A549 (cell line): ENCODE measurements around the gene GYS2. TPM values are rescaled to one million over a fixed set of nuclear protein-coding genes. Genes with fewer than 3 reads are reported as not detected.
A peak's percentile ranks its signal among the peaks of the same experiment; 100 is the strongest.

Experiments used
- ATAC-seq, 2 experiments: fragments of 200-7000 bp in 1 of 2; fragments of >200 bp in 1 of 2; cut with Nextera tagmentation in 1 of 2; cut with Tn5 transposase in 1 of 2; 3 replicates each; pipeline versions ENCODE4 v1.8.0 to v1.9.1; 2018 to 2020; ENCODE audit warnings: mild to moderate bottlenecking in 1 of 2, moderate library complexity in 1 of 2
- CTCF ChIA-PET: fragments of 300-600 bp; sonication (Branson Sonifier 250); formaldehyde crosslinking; extraction: SDS; loops from one replicate; lab custom pipeline; 2021; ENCODE audit warnings: antibody characterized with exemption, inconsistent platforms; lab: Yijun Ruan, JAX
- POLR2A ChIA-PET: fragments of 350-600 bp; formaldehyde crosslinking; extraction: SDS; loops from one replicate; lab custom pipeline; 2021; ENCODE audit warnings: antibody characterized with exemption, inconsistent platforms; lab: Yijun Ruan, JAX
- DNase-seq, 2 experiments: peaks; one replicate each; pipeline versions ENCODE4 v3.0.0 to v3.0.0-alpha.2; 2011 to 2016; ENCODE audit warnings: low read depth in 1 of 2, low spot score in 1 of 2
- FAIRE-seq: peaks from 2 replicates; lab custom pipeline; 2011; peaks lifted over from hg19 to GRCh38; lab: Jason Lieb, UNC
- H3K27ac ChIP-seq, 2 experiments: fragments of >200 bp; sonication (Bioruptor Twin); formaldehyde crosslinking; 3 replicates each; pipeline ENCODE4 v1.5.1; 2016 to 2017
- H3K4me1 ChIP-seq: fragments of >200 bp; sonication (Bioruptor Twin); formaldehyde crosslinking; 3 replicates; pipeline ENCODE4 v1.6.1; 2016
- H3K4me2 ChIP-seq: fragments of >200 bp; sonication (Bioruptor Twin); formaldehyde crosslinking; 3 replicates; pipeline ENCODE4 v1.6.1; 2016
- H3K4me3 ChIP-seq: fragments of >200 bp; sonication (Bioruptor Twin); formaldehyde crosslinking; 3 replicates; pipeline ENCODE4 v1.5.1; 2016
- H3K9me3 ChIP-seq: fragments of >200 bp; sonication (Bioruptor Twin); formaldehyde crosslinking; 3 replicates; pipeline ENCODE4 v1.6.1; 2016
- E2F6 ChIP-seq: IDR thresholded peaks from 2 replicates; pipeline ENCODE4 v1.6.1; 2012; ENCODE audit warnings: low read depth, borderline replicate concordance
- EHF ChIP-seq: fragments of 250-450 bp; sonication (Bioruptor Pico); IDR thresholded peaks from 2 replicates; pipeline ENCODE4 v1.5.0; 2020; ENCODE audit warnings: mild to moderate bottlenecking
- FOSL2 ChIP-seq, 2 experiments: fragments of 450-650 bp in 1 of 2; fragments of >200 bp in 1 of 2; sonication (Bioruptor Twin) in 1 of 2; formaldehyde crosslinking; IDR thresholded peaks; 2 replicates each; pipeline versions ENCODE4 v1.5.0 to v1.6.1; 2016 to 2020; ENCODE audit warnings: mild to moderate bottlenecking in 1 of 2, moderate library complexity in 1 of 2
- HOXA7 ChIP-seq: fragments of 250-450 bp; sonication (Bioruptor Pico); IDR thresholded peaks from 2 replicates; pipeline ENCODE4 v1.5.0; 2020; ENCODE audit warnings: mild to moderate bottlenecking, moderate library complexity
- HOXB5 ChIP-seq: fragments of 250-450 bp; sonication (Bioruptor Pico); IDR thresholded peaks from 2 replicates; pipeline ENCODE4 v1.5.0; 2020; ENCODE audit warnings: mild to moderate bottlenecking, moderate library complexity
- JUN ChIP-seq, 2 experiments: fragments of >200 bp; sonication (Bioruptor Twin); formaldehyde crosslinking; IDR thresholded peaks; 2 replicates in 1 of 2; 3 replicates in 1 of 2; pipeline ENCODE4 v1.6.1; 2016 to 2017
- JUNB ChIP-seq: fragments of >200 bp; sonication (Bioruptor Twin); formaldehyde crosslinking; IDR thresholded peaks from 2 replicates; pipeline ENCODE4 v1.6.1; 2016
- KDM1A ChIP-seq: fragments of 200-600 bp; sonication (generic); IDR thresholded peaks from 2 replicates; pipeline ENCODE4 v1.6.1; 2016; ENCODE audit warnings: low read depth, mild to moderate bottlenecking
- MAZ ChIP-seq: fragments of 150-350 bp; IDR thresholded peaks from 2 replicates; pipeline ENCODE4 v1.6.1; 2014; ENCODE audit warnings: antibody characterized with exemption, low read depth, low read length, borderline replicate concordance
- NR3C1 ChIP-seq: fragments of >200 bp; sonication (Bioruptor Twin); formaldehyde crosslinking; IDR thresholded peaks from 3 replicates; pipeline ENCODE4 v1.6.1; 2017
- RARB ChIP-seq: fragments of 250-450 bp; sonication (Bioruptor Pico); IDR thresholded peaks from 2 replicates; pipeline ENCODE4 v1.8.0; 2021; ENCODE audit warnings: mild to moderate bottlenecking, moderate library complexity
- RFX5 ChIP-seq: fragments of 450-650 bp; IDR thresholded peaks from 2 replicates; pipeline ENCODE4 v1.7.1; 2014; ENCODE audit warnings: antibody characterized with exemption, mild to moderate bottlenecking, moderate library complexity
- TFCP2L1 ChIP-seq: fragments of 250-450 bp; sonication (Bioruptor Pico); IDR thresholded peaks from 2 replicates; pipeline ENCODE4 v1.5.0; 2021; ENCODE audit warnings: mild to moderate bottlenecking
- TP53 ChIP-seq: fragments of 250-450 bp; sonication (Bioruptor Pico); IDR thresholded peaks from 2 replicates; pipeline ENCODE4 v1.5.0; 2021; ENCODE audit warnings: mild to moderate bottlenecking, moderate library complexity
- USF2 ChIP-seq: fragments of 450-650 bp; IDR thresholded peaks from 2 replicates; pipeline ENCODE4 v1.6.1; 2014; ENCODE audit warnings: antibody characterized with exemption
- ZNF302 ChIP-seq: fragments of 250-450 bp; sonication (Bioruptor Pico); IDR thresholded peaks from 2 replicates; pipeline ENCODE4 v1.9.0; 2021; ENCODE audit warnings: inconsistent platforms, mild to moderate bottlenecking, moderate library complexity
- ZSCAN20 ChIP-seq: fragments of 250-450 bp; sonication (Bioruptor Pico); IDR thresholded peaks from 2 replicates; pipeline ENCODE4 v1.8.0; 2022; ENCODE audit warnings: mild to moderate bottlenecking, moderate library complexity
- WGBS: methylation state at CpG from one replicate; pipeline ENCODE4 v1.1.6; 2017; ENCODE audit errors: missing lambda C conversion rate; 5-methylcytosine and 5-hydroxymethylcytosine counted together
- polyA plus RNA-seq, 4 experiments: library from polyadenylated mRNA; depleted of rRNA in 3 of 4; stranded (reverse); fragments of >200 nt; fragmentation: RNase III in 1 of 4; extraction: RNeasy Plus Mini Kit Qiagen cat#74134 plus additional on column Dnase treatment in 1 of 4; gene quantifications; 2 replicates in 3 of 4; 3 replicates in 1 of 4; pipeline ENCODE4 v1.2.3, GENCODE V29; 2011 to 2017
- TF ChIP-seq, protein P1 (sequence below): fragments of 250-450 bp; sonication (Bioruptor Pico); IDR thresholded peaks from 2 replicates; pipeline ENCODE4 v1.5.0; 2021; ENCODE audit warnings: mild to moderate bottlenecking, moderate library complexity, borderline replicate concordance

The GYS2 gene
- polyA plus RNA-seq, 2 of the 4 experiments (the other 2 are of a cell fraction) = 0.19 TPM; not detected in 1

DNA sequence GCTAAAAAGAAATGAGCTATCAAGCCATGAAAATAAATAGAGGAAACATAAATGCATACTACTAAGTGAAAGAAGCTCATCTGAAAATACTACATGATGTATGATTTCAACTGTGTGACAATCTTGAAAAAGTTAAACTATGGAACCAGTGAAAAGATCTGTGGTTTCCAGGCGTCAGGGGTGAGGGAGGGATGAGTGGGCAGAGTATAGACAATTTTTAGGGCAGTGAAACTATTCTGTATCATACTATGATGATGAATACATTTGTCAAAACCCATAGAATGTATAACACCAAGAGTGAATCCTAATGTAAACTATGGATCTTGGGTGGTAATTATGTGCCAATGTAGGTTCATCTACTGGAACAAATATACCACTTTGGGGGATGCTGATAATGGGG, 57.2 kb downstream of the GYS2 start:
- FAIRE-seq = peak; percentile 46
- 57% methylated on average over 1 of the region's 1 CpG for WGBS
- POLR2A ChIA-PET = no interaction called here

DNA sequence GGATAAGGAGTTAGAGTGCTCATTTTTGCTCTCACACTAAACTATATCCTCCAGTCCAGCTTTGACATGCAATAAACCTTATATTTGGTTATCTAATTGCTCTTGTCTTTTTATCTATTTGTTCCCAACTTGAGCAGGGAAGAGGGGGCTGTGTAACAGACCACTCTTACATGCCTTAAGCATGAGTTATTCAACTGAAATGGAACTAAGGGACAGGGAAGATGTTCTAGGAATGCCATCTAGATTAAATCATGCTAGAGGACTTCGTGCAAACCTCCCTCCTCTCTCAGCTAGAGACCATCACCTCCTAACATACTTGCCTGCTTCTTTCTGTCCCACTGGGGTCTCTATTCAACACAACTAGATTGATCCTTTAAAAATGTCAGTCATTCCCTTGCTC, 57.9 kb downstream of the GYS2 start:
- Histone ChIP-seq H3K4me1 (peaks cover 7% of the 10 kb centered on the region; the same call in 2 of the 3 replicates), H3K27ac (no peak overlapping the region), H3K4me2 (no peak overlapping the region), H3K9me3 (no peaks in the 10 kb centered on the region), H3K4me3 (no peak overlapping the region)
- TF ChIP-seq TP53 = no peak
- no peak for TF ChIP-seq JUN (IDR thresholded peaks at IDR 0.05)
- TF ChIP-seq KDM1A = no peak
- no peak for TF ChIP-seq USF2
- no peak for TF ChIP-seq ZNF302 (CRISPR knock-in tag)
- no peak for FAIRE-seq
- WGBS = 0% methylated on average over 1 of the region's 1 CpG
- ChIA-PET POLR2A (no interaction called here), CTCF (no interaction called here)
- DNase-seq = no peak
- no peak for ATAC-seq

More for the DNA sequence above, 57.2 kb downstream of the GYS2 start:
- Histone ChIP-seq H3K4me1 (peaks cover 7% of the 10 kb centered on the region; the same call in 2 of the 3 replicates), H3K4me2 (no peak overlapping the region), H3K27ac (no peak overlapping the region), H3K4me3 (no peak overlapping the region), H3K9me3 (no peaks in the 10 kb centered on the region)
- CTCF ChIA-PET = no interaction called here
- TF ChIP-seq NR3C1 (no peak), RFX5 (no peak), ZNF302 (CRISPR knock-in tag) (no peak)
- DNase-seq (no peak), ATAC-seq (no peak)

DNA sequence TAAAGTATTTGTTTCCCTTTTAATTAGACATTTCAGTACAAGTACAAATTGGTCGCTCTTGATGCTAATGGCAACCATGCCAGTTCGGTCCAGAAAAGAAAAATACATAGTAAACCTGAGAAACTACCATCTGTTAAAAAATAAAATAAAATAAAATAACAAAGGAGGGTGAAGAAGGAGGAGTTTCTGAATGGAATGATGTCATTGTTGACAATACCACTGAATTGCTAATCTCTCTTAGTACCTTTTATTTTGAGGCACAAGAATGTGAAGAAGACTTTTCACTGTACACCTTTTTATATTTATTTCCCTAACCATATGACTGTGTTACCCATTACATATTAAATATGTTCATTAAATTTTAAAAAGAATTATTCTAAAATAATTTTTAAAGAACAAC, 59.1 kb downstream of the GYS2 start:
- DNase-seq = no peak
- no peak overlapping the region for H3K27ac ChIP-seq
- ChIA-PET CTCF (no interaction called here), POLR2A (no interaction called here)
- peaks cover 7% of the 10 kb centered on the region; the same call in 2 of the 3 replicates for H3K4me1 ChIP-seq
- ATAC-seq = no peak
- TF ChIP-seq MAZ = no peak
- no peak for TF ChIP-seq TFCP2L1 (CRISPR knock-in tag)
- no peak for TF ChIP-seq TP53
- no peak for TF ChIP-seq E2F6
- no peak for TF ChIP-seq JUNB
- TF ChIP-seq RARB (CRISPR knock-in tag) = no peak
- TF ChIP-seq HOXB5 (CRISPR knock-in tag) = no peak
- TF ChIP-seq ZSCAN20 (CRISPR knock-in tag) = no peak
- no peak for FAIRE-seq
- 79% methylated on average over 2 of the region's 2 CpGs for WGBS
- no peaks in the 10 kb centered on the region for H3K9me3 ChIP-seq
- no peak overlapping the region for H3K4me3 ChIP-seq
- no peak overlapping the region for H3K4me2 ChIP-seq

DNA sequence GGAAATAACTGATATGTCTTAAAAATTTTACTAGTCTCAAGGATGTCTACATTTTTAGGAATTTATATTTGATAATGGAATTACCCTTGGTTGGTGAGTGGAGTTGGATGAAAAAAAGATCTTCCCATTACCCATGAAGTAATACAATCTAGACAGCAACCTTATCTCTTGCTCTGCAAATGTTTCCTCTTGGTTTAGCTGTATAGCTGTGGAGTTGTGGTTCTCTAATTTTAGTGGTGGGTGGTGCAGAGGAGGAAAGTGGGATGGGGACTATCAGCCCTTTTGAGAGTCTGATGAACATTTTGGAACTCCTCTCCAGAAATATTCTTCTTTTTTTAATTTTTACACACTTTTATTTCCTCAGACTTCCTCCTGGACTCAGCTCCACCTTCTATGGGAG, 61.5 kb downstream of the GYS2 start:
- DNase-seq (no peak), FAIRE-seq (no peak), ATAC-seq (no peak)
- ChIA-PET CTCF (no interaction called here), POLR2A (no interaction called here)
- no peak overlapping the region for H3K4me2 ChIP-seq
- H3K27ac ChIP-seq = no peak overlapping the region
- H3K9me3 ChIP-seq = no peaks in the 10 kb centered on the region
- TF ChIP-seq EHF (CRISPR knock-in tag) (no peak), FOSL2 (IDR thresholded peaks at IDR 0.05) (no peak), FOSL2 (CRISPR knock-in tag; IDR thresholded peaks at IDR 0.05) (no peak), E2F6 (no peak), HOXA7 (CRISPR knock-in tag) (no peak)
- TF ChIP-seq, protein P1, sequence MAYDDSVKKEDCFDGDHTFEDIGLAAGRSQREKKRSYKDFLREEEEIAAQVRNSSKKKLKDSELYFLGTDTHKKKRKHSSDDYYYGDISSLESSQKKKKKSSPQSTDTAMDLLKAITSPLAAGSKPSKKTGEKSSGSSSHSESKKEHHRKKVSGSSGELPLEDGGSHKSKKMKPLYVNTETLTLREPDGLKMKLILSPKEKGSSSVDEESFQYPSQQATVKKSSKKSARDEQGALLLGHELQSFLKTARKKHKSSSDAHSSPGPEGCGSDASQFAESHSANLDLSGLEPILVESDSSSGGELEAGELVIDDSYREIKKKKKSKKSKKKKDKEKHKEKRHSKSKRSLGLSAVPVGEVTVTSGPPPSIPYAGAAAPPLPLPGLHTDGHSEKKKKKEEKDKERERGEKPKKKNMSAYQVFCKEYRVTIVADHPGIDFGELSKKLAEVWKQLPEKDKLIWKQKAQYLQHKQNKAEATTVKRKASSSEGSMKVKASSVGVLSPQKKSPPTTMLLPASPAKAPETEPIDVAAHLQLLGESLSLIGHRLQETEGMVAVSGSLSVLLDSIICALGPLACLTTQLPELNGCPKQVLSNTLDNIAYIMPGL (CRISPR knock-in tag) = no peak
- peaks cover 7% of the 10 kb centered on the region; the same call in 2 of the 3 replicates for H3K4me1 ChIP-seq
- no peak overlapping the region for H3K4me3 ChIP-seq
